Adrenal gland (tissue), 12 donors: Measurements from ENCODE around the gene LXN. TPM values are rescaled to one million over a fixed set of nuclear protein-coding genes. Genes with fewer than 3 reads are reported as not detected.

Source experiments
- DNase-seq, 7 donors: peaks; one replicate each; pipeline ENCODE4 v3.0.0-alpha.2; 2019 to 2020
- H3K27ac ChIP-seq, 5 donors: fragments of 200-600 bp; sonication (generic) in 4 of 5; 1 replicate in 3 of 5; 2 replicates in 2 of 5; pipeline versions ENCODE4 v1.5.1 to v1.8.0; 2016 to 2020; ENCODE audit warnings: mild to moderate bottlenecking in 1 of 5
- H3K27me3 ChIP-seq: fragments of 200-600 bp; 2 replicates; pipeline ENCODE4 v1.8.0; 2021
- H3K36me3 ChIP-seq, 2 donors: fragments of 200-600 bp; replicated peaks in 1 of 2; 1 replicate in 1 of 2; 2 replicates in 1 of 2; pipeline versions ENCODE4 v1.5.1 to v1.8.0; 2018 to 2022
- H3K4me1 ChIP-seq, 2 donors: fragments of 200-600 bp; replicated peaks in 1 of 2; 1 replicate in 1 of 2; 2 replicates in 1 of 2; pipeline versions ENCODE4 v1.5.1 to v1.8.0; 2018 to 2021
- H3K4me3 ChIP-seq, 4 donors: fragments of 200-600 bp; sonication (generic) in 3 of 4; one replicate each; pipeline ENCODE4 v1.5.1; 2016 to 2018
- H3K9me3 ChIP-seq, 3 donors: fragments of 200-600 bp; sonication (generic) in 1 of 3; replicated peaks in 1 of 3; 1 replicate in 2 of 3; 2 replicates in 1 of 3; pipeline versions ENCODE4 v1.5.1 to v1.8.0; 2016 to 2021
- POLR2A ChIP-seq, 2 donors: fragments of 450-650 bp; IDR thresholded peaks; one replicate each; pipeline ENCODE4 v1.6.1; 2017; ENCODE audit warnings: antibody characterized with exemption in 2 of 2, mild to moderate bottlenecking in 2 of 2, moderate library complexity in 1 of 2
- WGBS, 4 donors: extraction: QIAGEN DNeasy Blood & Tissue Kit in 2 of 4; methylation state at CpG; one replicate each; pipeline versions ENCODE4 v1.1.5 to v1.1.7; 2013 to 2017; 5-methylcytosine and 5-hydroxymethylcytosine counted together
- intact Hi-C, 2 donors: fragments of 100-400 bp; cut with DNase I; formaldehyde crosslinking; loops; one replicate each; pipeline versions ENCODE4 v1.14.1 to v1.15.0; 2022 to 2023
- polyA plus RNA-seq, 3 donors: library from polyadenylated mRNA; stranded (reverse); fragments of 200-250 nt in 2 of 3; fragments of 350-450 nt in 1 of 3; fragmentation: Illumina TruSeq in 1 of 3; extraction: RNeasy Lipid Tissue Mini Kit (QIAGEN cat#74804) in 1 of 3; gene quantifications; one replicate each; pipeline ENCODE4 v1.2.3, GENCODE V29; 2013 to 2014
- total RNA-seq, 9 donors: library from RNA; depleted of rRNA in 4 of 9; stranded (reverse); fragments of >200 nt in 4 of 9; fragments of 120-200 nt in 1 of 9; fragmentation: NEBNext Ultra II Directional in 1 of 9; extraction: Animal tissue kit (Norgen Biotek cat#: 25700) in 1 of 9; gene quantifications; one replicate each; pipeline versions ENCODE4 v1.1.0 to v1.2.4, GENCODE V29; 2013 to 2023
- TF ChIP-seq, protein P1 (sequence below), 6 experiments: fragments of 450-650 bp in 4 of 6; fragments of 200-600 bp in 2 of 6; sonication (generic) in 1 of 6; IDR thresholded peaks; 1 replicate in 5 of 6; 2 replicates in 1 of 6; pipeline versions ENCODE4 v1.5.1 to v1.8.0; 2016 to 2021; ENCODE audit warnings: antibody characterized with exemption in 6 of 6, mild to moderate bottlenecking in 2 of 6, moderate library complexity in 1 of 6
- donor health status: healthy with polysubstance abuse.
- donor health status: Bipolar disorder and iron deficiency.
- donor health status: DM: yes; HTN: yes; CAD: no.
- donor health status: DM: no; HTN: no; CAD: no.
- donor health status: DM: no; HTN: no; CAD: no.
- donor health status: DM: yes; HTN: yes; CAD: no.

LXN gene
- total and polyA plus RNA-seq, 12 donors, result 20.5 to 100 (median 50.9) TPM

- TF ChIP-seq, protein P1, sequence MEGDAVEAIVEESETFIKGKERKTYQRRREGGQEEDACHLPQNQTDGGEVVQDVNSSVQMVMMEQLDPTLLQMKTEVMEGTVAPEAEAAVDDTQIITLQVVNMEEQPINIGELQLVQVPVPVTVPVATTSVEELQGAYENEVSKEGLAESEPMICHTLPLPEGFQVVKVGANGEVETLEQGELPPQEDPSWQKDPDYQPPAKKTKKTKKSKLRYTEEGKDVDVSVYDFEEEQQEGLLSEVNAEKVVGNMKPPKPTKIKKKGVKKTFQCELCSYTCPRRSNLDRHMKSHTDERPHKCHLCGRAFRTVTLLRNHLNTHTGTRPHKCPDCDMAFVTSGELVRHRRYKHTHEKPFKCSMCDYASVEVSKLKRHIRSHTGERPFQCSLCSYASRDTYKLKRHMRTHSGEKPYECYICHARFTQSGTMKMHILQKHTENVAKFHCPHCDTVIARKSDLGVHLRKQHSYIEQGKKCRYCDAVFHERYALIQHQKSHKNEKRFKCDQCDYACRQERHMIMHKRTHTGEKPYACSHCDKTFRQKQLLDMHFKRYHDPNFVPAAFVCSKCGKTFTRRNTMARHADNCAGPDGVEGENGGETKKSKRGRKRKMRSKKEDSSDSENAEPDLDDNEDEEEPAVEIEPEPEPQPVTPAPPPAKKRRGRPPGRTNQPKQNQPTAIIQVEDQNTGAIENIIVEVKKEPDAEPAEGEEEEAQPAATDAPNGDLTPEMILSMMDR (IDR thresholded peaks at IDR 0.05), result no peak
- no peak for TF ChIP-seq POLR2A (IDR thresholded peaks at IDR 0.05)
- Histone ChIP-seq H3K27me3 (no peaks in the 10 kb centered on the region), H3K4me1 (no peaks in the 10 kb centered on the region), H3K36me3 (peaks cover 0 to 58% of the 10 kb centered on the region in 2 donors), H3K9me3 (no peaks in the 10 kb centered on the region), H3K4me3 (no peak overlapping the region), H3K27ac (peak overlapping the region in 1 of 5 donors; percentile 66)
- 87 to 93% (median 92%) methylated on average over 7 of the region's 7 CpGs for WGBS, 4 donors
- DNase-seq, result no peak
- intact Hi-C loops, result no loop called here
Measured at GRCh38 chr3:158658889-158659288, 13.6 kb downstream of the LXN start.

DNA sequence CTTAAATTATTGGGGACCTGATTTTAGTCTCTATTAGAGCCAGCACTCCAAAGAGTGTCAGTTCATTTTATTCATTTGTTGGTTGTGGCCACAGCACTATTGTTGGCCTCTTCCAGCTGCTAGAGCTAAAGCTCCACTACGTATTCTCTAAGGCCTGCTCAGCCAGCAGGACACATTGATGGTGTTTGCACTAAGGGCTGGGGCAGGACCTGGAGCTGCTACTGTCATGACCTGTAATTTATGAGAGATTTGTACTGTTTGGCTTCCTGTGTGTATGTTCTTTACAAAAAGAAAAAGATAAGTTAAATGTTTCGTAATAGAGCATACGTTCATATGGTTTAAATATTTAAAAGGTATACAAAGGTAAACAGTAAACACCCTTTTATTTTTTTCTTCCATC lies 20.0 kb downstream of the LXN start:
- no peak for TF ChIP-seq POLR2A (IDR thresholded peaks at IDR 0.05)
- TF ChIP-seq, protein P1 (IDR thresholded peaks at IDR 0.05), result no peak

DNA sequence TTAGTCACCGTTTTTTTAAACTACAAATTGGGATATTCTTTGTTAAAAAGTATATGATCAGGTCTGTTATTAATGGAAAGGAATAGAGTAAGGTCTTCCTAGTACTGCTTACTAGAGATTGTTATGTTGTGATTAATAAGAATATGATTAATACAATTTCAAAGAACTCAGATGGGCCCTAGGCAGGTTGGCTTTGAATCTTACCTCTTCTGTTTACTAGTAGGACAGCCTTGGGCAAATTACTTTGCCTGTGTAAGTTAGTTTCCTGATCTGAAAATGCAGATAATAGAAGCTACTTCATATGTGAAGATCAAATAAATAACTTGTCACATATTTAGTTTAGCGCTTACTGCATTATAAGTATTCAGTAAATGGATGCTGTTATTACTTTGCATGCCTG lies 21.3 kb downstream of the LXN start:
- Histone ChIP-seq H3K4me3 (no peak overlapping the region), H3K27me3 (no peaks in the 10 kb centered on the region), H3K4me1 (peaks cover 0 to 12% of the 10 kb centered on the region in 2 donors), H3K27ac (no peak overlapping the region), H3K9me3 (no peaks in the 10 kb centered on the region), H3K36me3 (peaks cover 0 to 42% of the 10 kb centered on the region in 2 donors)
- 92 to 99% (median 93%) methylated on average over 2 of the region's 2 CpGs for WGBS, 4 donors
- DNase-seq, result no peak
- intact Hi-C loops, result no loop called here
- TF ChIP-seq, protein P1 (IDR thresholded peaks at IDR 0.05), result no peak

More for the DNA sequence above, 20.0 kb downstream of the LXN start:
- DNase-seq, result no peak
- intact Hi-C loops, result no loop called here
- no peaks in the 10 kb centered on the region for H3K27me3 ChIP-seq
- no peaks in the 10 kb centered on the region for H3K9me3 ChIP-seq
- H3K4me1 ChIP-seq, result peaks cover 0 to 12% of the 10 kb centered on the region in 2 donors
- no peak overlapping the region for H3K4me3 ChIP-seq
- peaks cover 0 to 51% of the 10 kb centered on the region in 2 donors for H3K36me3 ChIP-seq
- 68 to 80% (median 76%) methylated on average over 3 of the region's 3 CpGs for WGBS, 4 donors
- peak overlapping the region in 1 of 5 donors; percentile 6 for H3K27ac ChIP-seq

- H3K9me3 ChIP-seq, result no peaks in the 10 kb centered on the region
- no peak overlapping the region for H3K4me3 ChIP-seq
- H3K4me1 ChIP-seq, result peaks cover 0 to 25% of the 10 kb centered on the region in 2 donors
- H3K27me3 ChIP-seq, result no peaks in the 10 kb centered on the region
- 49 to 77% (median 71%) methylated on average over 4 of the region's 4 CpGs for WGBS, 4 donors
- H3K36me3 ChIP-seq, result peaks cover 0 to 32% of the 10 kb centered on the region in 2 donors
- H3K27ac ChIP-seq, result no peak overlapping the region
- TF ChIP-seq, protein P1 (IDR thresholded peaks at IDR 0.05), result no peak
- TF ChIP-seq POLR2A (IDR thresholded peaks at IDR 0.05), result no peak
- no peak for DNase-seq
- intact Hi-C loops, result loop anchor here in 1 of 2 donors (10.0 kb wide), 1 partner anchor 105 kb away; no protein-coding TSS in a partner anchor
Measured at GRCh38 chr3:158649791-158650190, 22.7 kb downstream of the LXN start.
